Mucosa of rectum (tissue), 2 donors: ENCODE results near the gene NNMT.

ENCODE experiments used
- H3K27ac ChIP-seq, 2 donors: one replicate each; pipeline ENCODE4 v1.7.0; 2013; ENCODE audit warnings: inconsistent platforms in 2 of 2, low read depth in 2 of 2, low read length in 2 of 2
- H3K27me3 ChIP-seq, 2 donors: one replicate each; pipeline ENCODE4 v1.7.0; 2013; ENCODE audit warnings: low read length in 2 of 2; ENCODE audit not compliant: control insufficient read depth in 2 of 2, insufficient read depth in 2 of 2
- H3K36me3 ChIP-seq, 2 donors: one replicate each; pipeline ENCODE4 v1.7.0; 2013; ENCODE audit warnings: low read length in 2 of 2; ENCODE audit not compliant: control insufficient read depth in 2 of 2, insufficient read depth in 2 of 2
- H3K4me1 ChIP-seq, 2 donors: one replicate each; pipeline ENCODE4 v1.7.0; 2013; ENCODE audit warnings: low read length in 2 of 2, mild to moderate bottlenecking in 1 of 2; ENCODE audit not compliant: control insufficient read depth in 2 of 2, insufficient read depth in 2 of 2
- H3K4me3 ChIP-seq, 2 donors: one replicate each; pipeline ENCODE4 v1.7.0; 2013; ENCODE audit warnings: low read length in 2 of 2
- H3K9ac ChIP-seq, 2 donors: one replicate each; pipeline ENCODE4 v1.7.0; 2013; ENCODE audit warnings: low read length in 2 of 2, low read depth in 1 of 2, mild to moderate bottlenecking in 1 of 2
- H3K9me3 ChIP-seq, 2 donors: one replicate each; pipeline ENCODE4 v1.7.0; 2013; ENCODE audit warnings: low read length in 2 of 2; ENCODE audit not compliant: control insufficient read depth in 2 of 2
- donor health status: healthy.
- donor health status: Normal muscosa, but diverticular disease.

NNMT gene

DNA sequence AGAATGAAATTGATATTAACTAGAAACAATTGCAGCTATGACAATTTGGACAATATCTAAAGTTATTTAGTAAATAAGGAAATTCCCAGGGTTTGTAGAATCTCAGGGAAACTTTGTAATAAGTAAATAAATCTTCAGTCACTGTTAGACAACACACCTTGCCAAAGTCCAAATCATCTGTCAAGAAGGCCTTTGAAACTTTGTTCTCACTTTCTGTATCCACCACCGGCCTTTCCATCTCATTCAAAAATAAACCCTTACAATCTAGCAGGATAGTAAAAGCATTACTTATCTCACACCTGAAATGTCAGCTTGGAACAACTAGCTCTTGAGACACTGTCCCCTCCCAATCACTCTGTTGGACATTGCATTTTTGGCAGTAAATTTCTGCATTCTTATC is 7.9 kb downstream of the NNMT start:
- H3K9me3 ChIP-seq: no peaks in the 10 kb centered on the region
- H3K4me3 ChIP-seq: no peak overlapping the region
- H3K9ac ChIP-seq: no peak overlapping the region
- H3K27me3 ChIP-seq: no peaks in the 10 kb centered on the region
- no peaks in the 10 kb centered on the region for H3K36me3 ChIP-seq
- peaks cover 3 to 9% of the 10 kb centered on the region in 2 donors for H3K4me1 ChIP-seq
- no peak overlapping the region for H3K27ac ChIP-seq

DNA sequence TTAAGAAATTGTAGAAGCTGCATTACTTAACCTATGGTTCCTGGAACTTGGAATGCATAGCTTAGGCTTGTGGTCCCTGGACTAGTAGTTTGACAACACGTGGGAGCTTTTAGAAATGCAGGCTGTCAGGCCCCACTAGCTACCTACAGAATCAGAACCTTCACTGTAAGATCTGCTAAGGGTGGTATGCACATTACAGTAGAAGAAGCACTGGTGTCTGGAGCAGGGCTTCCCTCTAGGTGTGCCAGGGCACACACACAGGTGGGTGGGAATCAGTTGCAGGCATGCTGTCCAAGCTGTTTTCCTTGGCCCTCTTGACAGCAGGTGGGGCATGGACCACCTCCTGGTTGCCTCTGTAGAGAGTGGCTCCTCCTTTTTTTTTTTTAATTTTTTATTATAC is 8.8 kb downstream of the NNMT start:
- Histone ChIP-seq H3K4me3 (no peak overlapping the region), H3K36me3 (no peaks in the 10 kb centered on the region), H3K4me1 (peaks cover 3 to 9% of the 10 kb centered on the region in 2 donors), H3K9me3 (no peaks in the 10 kb centered on the region), H3K27me3 (no peaks in the 10 kb centered on the region), H3K27ac (no peak overlapping the region), H3K9ac (no peak overlapping the region)

DNA sequence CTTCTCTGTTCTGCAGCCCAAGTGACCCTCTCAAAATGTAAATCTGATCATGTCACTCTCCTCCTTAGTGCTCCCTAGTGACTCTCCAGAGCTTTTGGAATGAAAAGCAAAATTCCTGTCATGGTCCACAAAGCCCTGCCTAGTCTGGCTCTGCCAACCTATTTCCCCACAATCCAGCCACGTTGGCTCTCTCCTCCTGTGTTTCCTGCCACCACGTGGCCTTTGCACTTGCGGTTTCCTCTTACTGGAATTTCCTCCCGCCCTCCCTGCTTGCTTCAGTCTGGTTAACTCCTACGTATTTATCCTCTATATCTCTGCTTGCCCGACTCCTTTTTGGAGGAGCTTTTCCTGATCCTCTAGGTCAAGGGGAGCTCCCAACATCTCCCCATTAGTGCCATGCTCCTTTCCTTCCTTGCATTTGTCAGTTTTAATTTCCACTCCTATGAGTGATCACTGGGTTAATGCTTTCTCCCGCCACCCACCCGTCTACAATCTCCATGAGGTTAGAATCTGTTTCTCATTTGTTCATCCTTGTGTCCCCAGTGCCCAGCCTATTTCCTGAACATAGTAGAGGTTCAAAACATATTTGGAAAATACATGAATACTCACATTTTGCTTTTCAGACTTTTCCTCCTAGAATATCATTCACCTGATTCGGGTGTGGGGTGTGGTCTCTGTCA is 11.5 kb downstream of the NNMT start:
- H3K4me1 ChIP-seq: peaks cover 3 to 9% of the 10 kb centered on the region in 2 donors
- H3K9me3 ChIP-seq: no peaks in the 10 kb centered on the region
- H3K27ac ChIP-seq: peak overlapping the region; percentile 43 to 47
- no peak overlapping the region for H3K9ac ChIP-seq
- H3K4me3 ChIP-seq: no peak overlapping the region
- no peaks in the 10 kb centered on the region for H3K27me3 ChIP-seq
- no peaks in the 10 kb centered on the region for H3K36me3 ChIP-seq

DNA sequence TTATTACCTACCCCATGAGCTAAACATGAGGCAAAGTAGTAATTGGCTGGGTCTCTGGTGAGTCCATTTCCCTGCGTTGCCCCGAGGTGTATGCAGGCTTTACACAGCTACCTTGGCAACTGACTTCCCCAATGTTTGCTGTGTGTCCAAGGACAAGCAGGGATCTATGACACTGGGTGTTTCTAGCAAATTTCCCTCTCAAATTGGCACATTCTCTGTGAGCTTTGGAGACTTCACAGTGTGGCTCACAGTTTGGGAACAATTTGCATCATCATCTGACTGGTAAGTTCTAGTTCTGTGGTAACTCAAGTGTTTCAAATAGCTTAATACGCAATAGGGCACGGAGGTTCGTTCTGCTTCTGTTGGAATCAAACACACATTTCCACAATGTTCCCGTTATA is 12.5 kb downstream of the NNMT start:
- peak overlapping the region in 1 of 2 donors; percentile 47 for H3K27ac ChIP-seq
- H3K4me1 ChIP-seq: peaks cover 2 to 8% of the 10 kb centered on the region in 2 donors
- H3K4me3 ChIP-seq: no peak overlapping the region
- H3K36me3 ChIP-seq: no peaks in the 10 kb centered on the region
- H3K9me3 ChIP-seq: no peaks in the 10 kb centered on the region
- H3K9ac ChIP-seq: no peak overlapping the region
- no peaks in the 10 kb centered on the region for H3K27me3 ChIP-seq

DNA sequence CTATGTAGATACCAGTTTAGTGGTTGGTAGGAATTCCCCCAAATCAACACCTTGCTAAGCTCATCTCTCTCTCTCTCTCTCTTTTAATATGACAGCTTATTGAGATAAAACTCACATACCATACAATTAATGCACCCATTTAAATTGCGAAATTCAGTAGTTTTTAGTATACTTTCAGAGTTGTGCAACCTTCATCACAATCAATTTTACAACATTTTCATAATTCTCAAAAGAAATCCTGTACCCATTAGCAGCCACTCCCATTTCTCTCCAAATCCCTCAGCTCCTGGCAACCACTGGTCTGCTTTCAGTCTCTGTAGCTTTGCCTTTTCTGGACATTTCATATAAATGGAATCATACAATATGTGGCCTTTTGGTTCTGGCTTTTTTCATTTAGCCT is 13.3 kb downstream of the NNMT start:
- Histone ChIP-seq H3K36me3 (no peaks in the 10 kb centered on the region), H3K27ac (peak overlapping the region in 1 of 2 donors; percentile 25), H3K27me3 (no peaks in the 10 kb centered on the region), H3K4me3 (no peak overlapping the region), H3K9me3 (no peaks in the 10 kb centered on the region), H3K9ac (no peak overlapping the region), H3K4me1 (peaks cover 0 to 3% of the 10 kb centered on the region in 2 donors)

DNA sequence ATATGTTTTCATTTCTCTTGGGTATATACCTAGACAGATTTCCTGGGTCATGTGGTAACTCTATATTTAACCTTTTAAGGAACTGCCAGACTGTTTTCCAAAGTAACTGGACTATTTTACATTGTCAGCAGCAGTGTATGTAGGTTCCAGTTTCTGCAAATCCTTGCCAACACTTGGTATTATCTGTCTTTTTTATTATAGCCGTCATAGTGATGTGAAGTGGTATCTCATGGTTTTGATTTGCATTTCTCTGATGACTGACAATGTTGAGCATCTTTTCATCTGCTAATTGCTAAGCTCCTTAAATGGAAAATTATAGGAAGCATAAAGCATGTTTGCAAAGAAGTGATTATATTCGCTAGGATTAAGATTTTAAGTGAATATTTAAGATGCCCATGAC is 13.9 kb downstream of the NNMT start:
- H3K36me3 ChIP-seq: no peaks in the 10 kb centered on the region
- H3K4me3 ChIP-seq: no peak overlapping the region
- H3K27ac ChIP-seq: no peak overlapping the region
- H3K4me1 ChIP-seq: peaks cover 0 to 3% of the 10 kb centered on the region in 2 donors
- H3K27me3 ChIP-seq: no peaks in the 10 kb centered on the region
- no peaks in the 10 kb centered on the region for H3K9me3 ChIP-seq
- no peak overlapping the region for H3K9ac ChIP-seq

DNA sequence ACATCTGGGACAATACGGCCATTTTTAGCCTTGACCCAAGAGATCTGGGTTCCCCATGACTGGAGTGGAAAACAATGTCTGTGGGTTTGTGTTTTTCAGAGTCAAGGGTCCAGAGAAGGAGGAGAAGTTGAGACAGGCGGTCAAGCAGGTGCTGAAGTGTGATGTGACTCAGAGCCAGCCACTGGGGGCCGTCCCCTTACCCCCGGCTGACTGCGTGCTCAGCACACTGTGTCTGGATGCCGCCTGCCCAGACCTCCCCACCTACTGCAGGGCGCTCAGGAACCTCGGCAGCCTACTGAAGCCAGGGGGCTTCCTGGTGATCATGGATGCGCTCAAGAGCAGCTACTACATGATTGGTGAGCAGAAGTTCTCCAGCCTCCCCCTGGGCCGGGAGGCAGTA is 15.7 kb downstream of the NNMT start:
- Histone ChIP-seq H3K27ac (no peak overlapping the region), H3K4me3 (no peak overlapping the region), H3K27me3 (no peaks in the 10 kb centered on the region), H3K36me3 (no peaks in the 10 kb centered on the region), H3K9ac (no peak overlapping the region), H3K9me3 (no peaks in the 10 kb centered on the region), H3K4me1 (peaks cover 0 to 8% of the 10 kb centered on the region in 2 donors)

DNA sequence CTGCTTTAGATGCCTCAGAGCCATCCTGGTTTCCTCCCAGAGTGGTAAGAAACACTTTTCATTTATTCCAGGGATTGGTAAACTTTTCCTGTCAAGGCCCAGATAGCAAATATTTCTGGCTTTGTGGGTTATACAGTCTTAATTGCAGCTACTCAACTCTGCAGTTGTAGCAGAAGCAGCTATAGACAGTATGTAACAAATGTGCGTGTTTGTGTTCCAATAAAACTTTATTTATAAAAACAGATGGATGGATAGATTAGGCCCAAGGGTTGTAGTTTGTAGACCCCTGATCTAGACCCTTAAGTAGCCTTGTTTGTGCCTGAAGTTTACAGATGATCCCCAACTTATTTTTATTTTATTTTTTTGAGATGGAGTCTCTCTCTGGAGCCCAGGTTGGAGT is 17.9 kb downstream of the NNMT start:
- no peaks in the 10 kb centered on the region for H3K9me3 ChIP-seq
- H3K4me3 ChIP-seq: no peak overlapping the region
- no peaks in the 10 kb centered on the region for H3K36me3 ChIP-seq
- peaks cover 3 to 5% of the 10 kb centered on the region in 2 donors for H3K4me1 ChIP-seq
- H3K9ac ChIP-seq: no peak overlapping the region
- H3K27ac ChIP-seq: no peak overlapping the region
- H3K27me3 ChIP-seq: no peaks in the 10 kb centered on the region

DNA sequence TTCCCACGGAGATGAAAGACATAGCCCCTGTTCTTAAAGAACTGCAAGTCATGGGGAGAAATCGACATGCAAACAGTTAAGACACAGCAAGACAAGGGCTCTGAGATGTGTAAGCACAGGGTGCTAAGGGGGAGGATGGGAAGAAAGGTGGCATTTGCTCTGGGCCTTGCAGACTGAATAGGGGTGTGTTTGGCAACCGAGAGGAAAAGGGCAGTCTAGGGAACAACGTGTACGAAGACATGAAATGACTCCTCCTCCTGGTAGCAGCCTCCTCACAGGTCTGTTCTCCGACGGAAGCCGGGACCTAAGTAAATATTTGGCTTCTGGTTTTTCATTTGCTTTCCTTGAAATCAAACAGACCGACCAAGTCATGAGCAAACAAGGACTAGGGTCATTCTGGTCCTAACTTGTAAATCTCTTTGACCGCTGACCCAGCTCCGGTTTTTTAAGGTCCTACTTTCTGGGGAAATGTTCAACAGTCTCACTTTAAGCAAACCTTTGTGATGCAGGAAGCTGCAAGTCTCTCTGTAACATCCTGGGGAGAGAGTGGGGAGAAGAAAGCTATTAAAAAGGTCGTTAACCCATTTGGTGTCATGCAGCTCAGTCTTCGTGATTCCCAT is 19.7 kb downstream of the NNMT start:
- no peak overlapping the region for H3K9ac ChIP-seq
- no peak overlapping the region for H3K4me3 ChIP-seq
- no peaks in the 10 kb centered on the region for H3K36me3 ChIP-seq
- H3K9me3 ChIP-seq: no peaks in the 10 kb centered on the region
- peaks cover 3 to 5% of the 10 kb centered on the region in 2 donors for H3K4me1 ChIP-seq
- peak overlapping the region in 1 of 2 donors; percentile 2 for H3K27ac ChIP-seq
- H3K27me3 ChIP-seq: no peaks in the 10 kb centered on the region

DNA sequence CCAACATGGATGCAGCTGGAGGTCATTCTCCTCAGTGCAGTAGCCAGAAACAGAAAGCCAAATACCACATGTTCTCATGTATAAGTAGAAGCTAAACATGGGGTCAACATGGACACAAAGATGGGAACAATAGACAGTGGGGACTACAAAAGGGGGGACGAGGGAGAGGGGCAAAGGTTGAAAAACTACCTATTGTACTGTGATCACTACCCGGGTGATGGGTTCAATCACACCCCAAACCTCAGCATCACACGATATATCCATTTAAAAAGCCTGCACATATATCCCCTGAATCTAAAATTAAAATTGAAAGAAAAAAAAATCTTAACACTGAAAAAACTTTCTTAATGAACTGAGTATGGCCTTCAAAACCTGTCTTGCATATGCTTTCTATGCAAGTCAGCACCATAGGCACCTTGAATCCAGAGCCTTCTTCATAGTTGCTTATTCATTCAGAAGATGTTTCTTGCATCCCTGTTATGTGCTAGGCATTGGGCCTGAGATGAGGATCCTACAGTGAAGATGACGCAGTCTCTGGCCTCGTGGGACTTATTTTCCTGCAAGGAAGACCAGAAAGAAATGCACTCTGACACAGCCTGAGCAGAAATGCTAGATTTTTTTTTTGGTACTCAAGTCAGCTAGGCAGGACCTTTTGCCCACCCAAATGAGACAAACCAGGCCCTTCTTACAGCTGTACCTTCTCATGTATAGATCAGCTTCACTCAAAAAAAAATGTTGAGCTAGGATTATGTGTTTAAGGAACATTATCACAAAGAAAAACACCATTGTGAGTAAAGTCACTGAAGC is 21.0 kb downstream of the NNMT start:
- Histone ChIP-seq H3K9me3 (no peaks in the 10 kb centered on the region), H3K27ac (no peak overlapping the region), H3K4me3 (no peak overlapping the region), H3K27me3 (no peaks in the 10 kb centered on the region), H3K36me3 (no peaks in the 10 kb centered on the region), H3K9ac (no peak overlapping the region), H3K4me1 (peaks cover 3 to 5% of the 10 kb centered on the region in 2 donors)
